WTC11 (cell line): ENCODE measurements around the gene LNX1. TPM values are rescaled to one million over a fixed set of nuclear protein-coding genes. Genes with fewer than 3 reads are reported as not detected.

Experiments
- ATAC-seq: fragments of 200-7000 bp; cut with Tn5 transposase; 2 replicates; pipeline ENCODE4 v1.10.0; 2021; ENCODE audit warnings: mild to moderate bottlenecking, moderate library complexity
- CTCF ChIA-PET: fragments of 300-600 bp; sonication (Branson Sonifier 250); formaldehyde crosslinking; loops from one replicate; lab custom pipeline; 2021; ENCODE audit warnings: antibody characterized with exemption; lab: Charles Lee
- POLR2A ChIA-PET: fragments of 350-600 bp; sonication (Branson Sonifier 250); formaldehyde crosslinking; loops from one replicate; lab custom pipeline; 2021; ENCODE audit warnings: antibody characterized with exemption; lab: Charles Lee
- DNase-seq: peaks from one replicate; pipeline ENCODE4 v3.0.0; 2021; ENCODE audit warnings: low spot score
- H3K27ac Mint-ChIP-seq: 2 replicates; pipeline ENCODE4 v1.8.0; 2021; ENCODE audit warnings: mixed read lengths
- H3K27me3 Mint-ChIP-seq: 2 replicates; pipeline ENCODE4 v1.8.0; 2021; ENCODE audit warnings: low read depth, mild to moderate bottlenecking, moderate library complexity, mixed read lengths
- H3K36me3 Mint-ChIP-seq: 2 replicates; pipeline ENCODE4 v1.8.0; 2021; ENCODE audit warnings: mixed read lengths
- H3K4me1 Mint-ChIP-seq: 2 replicates; pipeline ENCODE4 v1.8.0; 2022; ENCODE audit warnings: mixed read lengths
- H3K4me3 Mint-ChIP-seq: 2 replicates; pipeline ENCODE4 v1.8.0; 2021; ENCODE audit warnings: mild to moderate bottlenecking, moderate library complexity, mixed read lengths
- H3K9me3 Mint-ChIP-seq: 2 replicates; pipeline ENCODE4 v1.8.0; 2021; ENCODE audit warnings: mixed read lengths
- AR ChIP-seq: fragments of 250-450 bp; sonication (Bioruptor Pico); IDR thresholded peaks from 2 replicates; pipeline ENCODE4 v1.9.0; 2021; ENCODE audit warnings: mild to moderate bottlenecking
- E2F4 ChIP-seq: sonication (generic); formaldehyde crosslinking; IDR thresholded peaks from 2 replicates; pipeline ENCODE4 v1.8.1; 2022; ENCODE audit warnings: low read depth, mild to moderate bottlenecking, moderate library complexity, missing genetic modification reagents, borderline replicate concordance
- GABPB1 ChIP-seq: sonication (generic); formaldehyde crosslinking; IDR thresholded peaks from 2 replicates; pipeline ENCODE4 v1.8.1; 2023; ENCODE audit warnings: mild to moderate bottlenecking, missing genetic modification reagents
- GRHL2 ChIP-seq: fragments of 250-450 bp; sonication (Bioruptor Pico); IDR thresholded peaks from 2 replicates; pipeline ENCODE4 v1.8.0; 2022; ENCODE audit warnings: mild to moderate bottlenecking, moderate library complexity; ENCODE audit not compliant: insufficient replicate concordance, severe bottlenecking
- HMGA2 ChIP-seq: fragments of 250-450 bp; sonication (Bioruptor Pico); IDR thresholded peaks from 2 replicates; pipeline ENCODE4 v1.4.0; 2021; ENCODE audit warnings: mild to moderate bottlenecking, moderate library complexity
- IRF1 ChIP-seq: sonication (generic); formaldehyde crosslinking; IDR thresholded peaks from 2 replicates; pipeline ENCODE4 v1.8.0; 2023; ENCODE audit warnings: missing genetic modification reagents
- MAX ChIP-seq: sonication (generic); formaldehyde crosslinking; IDR thresholded peaks from 2 replicates; pipeline ENCODE4 v1.8.0; 2022; ENCODE audit warnings: mild to moderate bottlenecking, missing genetic modification reagents
- MXD4 ChIP-seq: fragments of 250-450 bp; sonication (Bioruptor Pico); IDR thresholded peaks from 2 replicates; pipeline ENCODE4 v1.8.0; 2021; ENCODE audit warnings: mild to moderate bottlenecking, moderate library complexity, borderline replicate concordance
- NFATC4 ChIP-seq: fragments of 250-450 bp; sonication (Bioruptor Pico); IDR thresholded peaks from 2 replicates; pipeline ENCODE4 v1.9.0; 2021; ENCODE audit warnings: mild to moderate bottlenecking
- NFE2L1 ChIP-seq: sonication (generic); formaldehyde crosslinking; IDR thresholded peaks from 2 replicates; pipeline ENCODE4 v1.8.1; 2023; ENCODE audit warnings: missing genetic modification reagents
- PRRX2 ChIP-seq: fragments of 250-450 bp; sonication (Bioruptor Pico); IDR thresholded peaks from 2 replicates; pipeline ENCODE4 v1.8.0; 2021; ENCODE audit warnings: mild to moderate bottlenecking
- SMAD3 ChIP-seq: sonication (generic); formaldehyde crosslinking; IDR thresholded peaks from 2 replicates; pipeline ENCODE4 v1.8.0; 2022; ENCODE audit warnings: missing genetic modification reagents, mild to moderate bottlenecking, borderline replicate concordance
- SMAD4 ChIP-seq: sonication (generic); formaldehyde crosslinking; IDR thresholded peaks from 2 replicates; pipeline ENCODE4 v1.8.0; 2022; ENCODE audit warnings: mild to moderate bottlenecking, missing genetic modification reagents
- ZBTB21 ChIP-seq: sonication (generic); formaldehyde crosslinking; IDR thresholded peaks from 2 replicates; pipeline ENCODE4 v1.8.1; 2023; ENCODE audit warnings: mild to moderate bottlenecking, missing genetic modification reagents, borderline replicate concordance
- ZNF219 ChIP-seq: sonication (generic); formaldehyde crosslinking; IDR thresholded peaks from 2 replicates; pipeline ENCODE4 v1.8.0; 2023; ENCODE audit warnings: missing genetic modification reagents, mild to moderate bottlenecking, borderline replicate concordance
- ZNF416 ChIP-seq: fragments of 250-450 bp; sonication (Bioruptor Pico); IDR thresholded peaks from 2 replicates; pipeline ENCODE4 v1.9.0; 2021; ENCODE audit warnings: mild to moderate bottlenecking, inconsistent platforms
- ZNF423 ChIP-seq: fragments of 250-450 bp; sonication (Bioruptor Pico); IDR thresholded peaks from 2 replicates; pipeline ENCODE4 v2.1.2; 2022; ENCODE audit warnings: mild to moderate bottlenecking, moderate library complexity
- ZNF532 ChIP-seq: fragments of 250-450 bp; sonication (Bioruptor Pico); IDR thresholded peaks from 2 replicates; pipeline ENCODE4 v1.9.0; 2021; ENCODE audit warnings: mild to moderate bottlenecking, borderline replicate concordance
- total RNA-seq: library from RNA; stranded (reverse); gene quantifications from 3 replicates; pipeline ENCODE4 v1.2.3, GENCODE V29; 2021
- TF ChIP-seq, protein P1 (sequence below): sonication (generic); formaldehyde crosslinking; IDR thresholded peaks from 2 replicates; pipeline ENCODE4 v1.8.0; 2022; ENCODE audit warnings: missing genetic modification reagents
- TF ChIP-seq, protein P2 (sequence below): sonication (generic); formaldehyde crosslinking; IDR thresholded peaks from 2 replicates; pipeline ENCODE4 v1.8.0; 2022; ENCODE audit warnings: mild to moderate bottlenecking, missing genetic modification reagents

LNX1 gene
- total RNA-seq, 1 experiment from 2014 or later, result 5.9 TPM

DNA sequence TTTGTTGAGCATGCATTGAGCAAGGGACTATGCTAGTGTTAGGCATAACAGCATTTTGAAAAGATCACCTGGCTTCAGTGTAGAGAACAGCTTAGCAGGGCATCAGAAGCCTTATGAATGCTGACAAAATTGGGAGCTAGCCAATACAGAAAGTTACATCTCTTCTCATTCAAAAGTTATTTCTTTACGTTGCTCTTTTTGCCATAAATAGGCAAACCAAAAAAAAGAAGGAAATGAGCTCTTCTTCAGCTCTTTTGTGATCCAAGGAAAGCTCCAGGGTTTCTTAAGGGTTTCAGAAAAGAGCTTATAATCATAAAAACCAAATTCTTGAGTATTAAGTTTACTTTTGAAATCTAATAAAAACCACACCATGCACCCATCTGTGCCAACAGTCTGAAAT is 35.2 kb upstream of the LNX1 start (continued):
- TF ChIP-seq, protein P1, sequence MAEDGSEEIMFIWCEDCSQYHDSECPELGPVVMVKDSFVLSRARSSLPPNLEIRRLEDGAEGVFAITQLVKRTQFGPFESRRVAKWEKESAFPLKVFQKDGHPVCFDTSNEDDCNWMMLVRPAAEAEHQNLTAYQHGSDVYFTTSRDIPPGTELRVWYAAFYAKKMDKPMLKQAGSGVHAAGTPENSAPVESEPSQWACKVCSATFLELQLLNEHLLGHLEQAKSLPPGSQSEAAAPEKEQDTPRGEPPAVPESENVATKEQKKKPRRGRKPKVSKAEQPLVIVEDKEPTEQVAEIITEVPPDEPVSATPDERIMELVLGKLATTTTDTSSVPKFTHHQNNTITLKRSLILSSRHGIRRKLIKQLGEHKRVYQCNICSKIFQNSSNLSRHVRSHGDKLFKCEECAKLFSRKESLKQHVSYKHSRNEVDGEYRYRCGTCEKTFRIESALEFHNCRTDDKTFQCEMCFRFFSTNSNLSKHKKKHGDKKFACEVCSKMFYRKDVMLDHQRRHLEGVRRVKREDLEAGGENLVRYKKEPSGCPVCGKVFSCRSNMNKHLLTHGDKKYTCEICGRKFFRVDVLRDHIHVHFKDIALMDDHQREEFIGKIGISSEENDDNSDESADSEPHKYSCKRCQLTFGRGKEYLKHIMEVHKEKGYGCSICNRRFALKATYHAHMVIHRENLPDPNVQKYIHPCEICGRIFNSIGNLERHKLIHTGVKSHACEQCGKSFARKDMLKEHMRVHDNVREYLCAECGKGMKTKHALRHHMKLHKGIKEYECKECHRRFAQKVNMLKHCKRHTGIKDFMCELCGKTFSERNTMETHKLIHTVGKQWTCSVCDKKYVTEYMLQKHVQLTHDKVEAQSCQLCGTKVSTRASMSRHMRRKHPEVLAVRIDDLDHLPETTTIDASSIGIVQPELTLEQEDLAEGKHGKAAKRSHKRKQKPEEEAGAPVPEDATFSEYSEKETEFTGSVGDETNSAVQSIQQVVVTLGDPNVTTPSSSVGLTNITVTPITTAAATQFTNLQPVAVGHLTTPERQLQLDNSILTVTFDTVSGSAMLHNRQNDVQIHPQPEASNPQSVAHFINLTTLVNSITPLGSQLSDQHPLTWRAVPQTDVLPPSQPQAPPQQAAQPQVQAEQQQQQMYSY (CRISPR knock-in tag), result no peak
- TF ChIP-seq AR (no peak), ZNF416 (CRISPR knock-in tag) (no peak), GRHL2 (CRISPR knock-in tag) (no peak), ZNF532 (no peak)

GRCh38 chr4:53625888-53626287 is 34.6 kb upstream of the LNX1 start:
- H3K4me3 Mint-ChIP-seq, result no peak overlapping the region
- no peak overlapping the region for H3K27ac Mint-ChIP-seq
- peaks cover 4% of the 10 kb centered on the region; the same call in 1 of the 2 replicates for H3K27me3 Mint-ChIP-seq
- no peaks in the 10 kb centered on the region for H3K36me3 Mint-ChIP-seq
- peaks cover 8% of the 10 kb centered on the region for H3K9me3 Mint-ChIP-seq
- POLR2A ChIA-PET, result no interaction called here
- peaks cover 21% of the 10 kb centered on the region for H3K4me1 Mint-ChIP-seq
- CTCF ChIA-PET, result interaction anchor here (1.0 kb wide), 1 partner anchor 8 kb away, joined by 3 read pairs; no protein-coding TSS in a partner anchor
- DNase-seq, result no peak
- no peak for ATAC-seq
- TF ChIP-seq SMAD3, result no peak
- TF ChIP-seq SMAD4 (CRISPR knock-in tag), result no peak

DNA sequence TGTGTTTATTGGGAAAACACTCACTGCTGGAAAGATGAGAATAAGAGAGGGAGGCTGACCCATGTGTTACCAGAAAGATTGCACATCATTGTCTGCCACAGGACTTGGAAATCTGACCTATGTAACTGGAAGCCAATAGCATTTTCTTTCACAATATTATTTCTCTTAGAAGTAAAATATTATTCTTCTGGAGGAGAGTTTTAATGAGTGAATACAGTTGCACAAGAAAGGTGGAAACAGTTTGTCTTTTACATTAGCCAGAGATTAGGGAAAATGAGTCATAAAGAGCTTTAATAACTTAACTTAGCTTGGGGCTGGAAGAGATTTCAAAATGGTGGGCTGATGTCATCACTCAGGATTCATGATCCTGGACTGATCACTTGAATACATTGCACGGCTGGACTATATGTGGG is 31.5 kb upstream of the LNX1 start:
- peaks cover 8% of the 10 kb centered on the region for H3K9me3 Mint-ChIP-seq
- POLR2A ChIA-PET, result no interaction called here
- no peak for DNase-seq
- H3K27ac Mint-ChIP-seq, result no peak overlapping the region
- no peaks in the 10 kb centered on the region for H3K36me3 Mint-ChIP-seq
- peaks cover 12% of the 10 kb centered on the region for H3K4me1 Mint-ChIP-seq
- no peak overlapping the region for H3K4me3 Mint-ChIP-seq
- peaks cover 4% of the 10 kb centered on the region; the same call in 1 of the 2 replicates for H3K27me3 Mint-ChIP-seq
- CTCF ChIA-PET, result no interaction called here
- ATAC-seq, result no peak
- TF ChIP-seq MAX (no peak), PRRX2 (no peak), NFATC4 (CRISPR knock-in tag) (no peak), IRF1 (no peak), MXD4 (CRISPR knock-in tag) (no peak), E2F4 (CRISPR knock-in tag) (no peak), ZBTB21 (CRISPR knock-in tag) (no peak), GABPB1 (CRISPR knock-in tag) (no peak), ZNF423 (CRISPR knock-in tag) (no peak), HMGA2 (CRISPR knock-in tag) (no peak), ZNF219 (CRISPR knock-in tag) (no peak), NFE2L1 (CRISPR knock-in tag) (no peak)
- TF ChIP-seq, protein P2, sequence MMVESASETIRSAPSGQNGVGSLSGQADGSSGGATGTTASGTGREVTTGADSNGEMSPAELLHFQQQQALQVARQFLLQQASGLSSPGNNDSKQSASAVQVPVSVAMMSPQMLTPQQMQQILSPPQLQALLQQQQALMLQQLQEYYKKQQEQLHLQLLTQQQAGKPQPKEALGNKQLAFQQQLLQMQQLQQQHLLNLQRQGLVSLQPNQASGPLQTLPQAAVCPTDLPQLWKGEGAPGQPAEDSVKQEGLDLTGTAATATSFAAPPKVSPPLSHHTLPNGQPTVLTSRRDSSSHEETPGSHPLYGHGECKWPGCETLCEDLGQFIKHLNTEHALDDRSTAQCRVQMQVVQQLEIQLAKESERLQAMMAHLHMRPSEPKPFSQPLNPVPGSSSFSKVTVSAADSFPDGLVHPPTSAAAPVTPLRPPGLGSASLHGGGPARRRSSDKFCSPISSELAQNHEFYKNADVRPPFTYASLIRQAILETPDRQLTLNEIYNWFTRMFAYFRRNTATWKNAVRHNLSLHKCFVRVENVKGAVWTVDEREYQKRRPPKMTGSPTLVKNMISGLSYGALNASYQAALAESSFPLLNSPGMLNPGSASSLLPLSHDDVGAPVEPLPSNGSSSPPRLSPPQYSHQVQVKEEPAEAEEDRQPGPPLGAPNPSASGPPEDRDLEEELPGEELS, result no peak
